Prostate gland (tissue), 2 donors: ENCODE results near the gene FAM200C. TPM values are rescaled to one million over a fixed set of nuclear protein-coding genes. Genes with fewer than 3 reads are reported as not detected.

Experiments used
- DNase-seq: peaks from one replicate; pipeline ENCODE4 v3.0.0-alpha.2; 2019; ENCODE audit warnings: low spot score
- H3K27ac ChIP-seq, 2 donors: fragments of 200-600 bp; sonication (generic); 2 replicates each; pipeline ENCODE4 v1.5.1; 2017 to 2019
- H3K27me3 ChIP-seq: fragments of 200-600 bp; sonication (generic); replicated peaks from 2 replicates; pipeline ENCODE4 v1.5.1; 2019; ENCODE audit not compliant: insufficient read depth
- H3K36me3 ChIP-seq, 2 donors: fragments of 200-600 bp; sonication (generic); 1 replicate in 1 of 2; 2 replicates in 1 of 2; pipeline versions ENCODE4 v1.5.1 to v1.8.1; 2017 to 2019
- H3K4me1 ChIP-seq: fragments of 200-600 bp; sonication (generic); replicated peaks from 2 replicates; pipeline ENCODE4 v1.5.1; 2019
- H3K4me3 ChIP-seq, 2 donors: fragments of 200-600 bp; sonication (generic); 2 replicates each; pipeline ENCODE4 v1.5.1; 2017 to 2019
- H3K9me3 ChIP-seq: fragments of 200-600 bp; sonication (generic); 2 replicates; pipeline ENCODE4 v1.5.1; 2017
- CTCF ChIP-seq, 4 experiments: fragments of 200-600 bp in 2 of 4; fragments of 450-650 bp in 2 of 4; sonication (generic) in 2 of 4; IDR thresholded peaks; 1 replicate in 3 of 4; 2 replicates in 1 of 4; pipeline ENCODE4 v1.5.1; 2016 to 2019; ENCODE audit warnings: antibody characterized with exemption in 4 of 4, mild to moderate bottlenecking in 2 of 4, moderate library complexity in 2 of 4
- POLR2A ChIP-seq: fragments of 450-650 bp; IDR thresholded peaks from one replicate; pipeline ENCODE4 v1.6.1; 2016; ENCODE audit warnings: antibody characterized with exemption, mild to moderate bottlenecking
- POLR2AphosphoS5 ChIP-seq: sonication (generic); formaldehyde crosslinking; IDR thresholded peaks from one replicate; pipeline ENCODE4 v1.6.1; 2017; ENCODE audit warnings: antibody characterized with exemption
- WGBS: methylation state at CpG from one replicate; pipeline ENCODE4 v1.1.5; 2018; 5-methylcytosine and 5-hydroxymethylcytosine counted together
- intact Hi-C: fragments of 100-400 bp; cut with DNase I; formaldehyde crosslinking; loops from one replicate; pipeline ENCODE4 v1.14.2; 2022
- total RNA-seq, 2 donors: library from RNA; depleted of rRNA; stranded (reverse); fragments of >200 nt; gene quantifications; one replicate each; pipeline ENCODE4 v1.1.0, GENCODE V29; 2016

The FAM200C gene
- total RNA-seq, 2 donors from 2014 or later = 6.3 to 8.6 TPM

- Histone ChIP-seq H3K27me3 (peaks cover 4% of the 10 kb centered on the region), H3K27ac (no peak overlapping the region), H3K4me1 (no peaks in the 10 kb centered on the region), H3K36me3 (no peaks in the 10 kb centered on the region), H3K4me3 (no peak overlapping the region), H3K9me3 (no peaks in the 10 kb centered on the region)
- TF ChIP-seq POLR2A = no peak
- no peak for TF ChIP-seq POLR2AphosphoS5
- TF ChIP-seq CTCF (IDR thresholded peaks at IDR 0.05) = no peak
- 31% methylated on average over 9 of the region's 9 CpGs for WGBS
- intact Hi-C loops = no loop called here
- no peak for DNase-seq
Observed at GRCh38 chr5:160434022-160434531, 34.2 kb upstream of the FAM200C start.

- Histone ChIP-seq H3K27ac (no peak overlapping the region), H3K4me1 (no peaks in the 10 kb centered on the region), H3K27me3 (peaks cover 4% of the 10 kb centered on the region), H3K4me3 (no peak overlapping the region), H3K36me3 (no peaks in the 10 kb centered on the region), H3K9me3 (no peaks in the 10 kb centered on the region)
- WGBS = 93% methylated on average over 7 of the region's 7 CpGs
- TF ChIP-seq POLR2AphosphoS5 (no peak), POLR2A (no peak), CTCF (IDR thresholded peaks at IDR 0.05) (no peak)
- intact Hi-C loops = no loop called here
- DNase-seq = no peak
Observed at GRCh38 chr5:160432787-160433186, 32.9 kb upstream of the FAM200C start.

DNA sequence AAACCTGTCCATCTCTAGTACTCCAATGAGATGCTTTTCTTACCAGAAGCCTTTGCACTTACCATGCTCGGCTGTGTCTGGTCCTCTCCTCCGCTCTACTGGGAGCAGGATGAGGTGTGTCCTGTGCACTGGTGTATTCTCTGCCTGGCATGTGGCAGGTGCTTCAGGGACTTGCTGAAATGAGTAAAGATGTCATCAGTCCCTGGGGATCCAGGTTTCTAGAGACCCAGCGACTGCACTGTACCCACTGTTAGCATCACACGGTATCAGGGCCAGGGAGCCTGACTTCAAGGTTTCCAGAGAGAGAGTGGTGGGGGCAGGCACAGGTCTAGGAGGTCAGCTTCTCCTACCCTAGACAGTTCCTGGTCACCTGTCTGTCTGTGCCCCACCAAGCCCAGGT lies 32.3 kb upstream of the FAM200C start:
- no peaks in the 10 kb centered on the region for H3K9me3 ChIP-seq
- 93% methylated on average over 4 of the region's 4 CpGs for WGBS
- TF ChIP-seq POLR2AphosphoS5 (no peak), CTCF (IDR thresholded peaks at IDR 0.05) (no peak), POLR2A (no peak)
- no peak for DNase-seq
- H3K27me3 ChIP-seq = peaks cover 4% of the 10 kb centered on the region
- intact Hi-C loops = no loop called here
- H3K27ac ChIP-seq = no peak overlapping the region
- H3K4me1 ChIP-seq = no peaks in the 10 kb centered on the region
- H3K4me3 ChIP-seq = no peak overlapping the region
- H3K36me3 ChIP-seq = no peaks in the 10 kb centered on the region

GRCh38 chr5:160427607-160428006 lies 27.8 kb upstream of the FAM200C start:
- 94% methylated on average over 4 of the region's 4 CpGs for WGBS
- H3K36me3 ChIP-seq = no peaks in the 10 kb centered on the region
- intact Hi-C loops = no loop called here
- no peak overlapping the region for H3K27ac ChIP-seq
- TF ChIP-seq CTCF (IDR thresholded peaks at IDR 0.05) (no peak), POLR2AphosphoS5 (no peak), POLR2A (no peak)
- H3K9me3 ChIP-seq = no peaks in the 10 kb centered on the region
- H3K4me3 ChIP-seq = no peak overlapping the region
- H3K27me3 ChIP-seq = no peaks in the 10 kb centered on the region
- no peak for DNase-seq
- H3K4me1 ChIP-seq = no peaks in the 10 kb centered on the region

DNA sequence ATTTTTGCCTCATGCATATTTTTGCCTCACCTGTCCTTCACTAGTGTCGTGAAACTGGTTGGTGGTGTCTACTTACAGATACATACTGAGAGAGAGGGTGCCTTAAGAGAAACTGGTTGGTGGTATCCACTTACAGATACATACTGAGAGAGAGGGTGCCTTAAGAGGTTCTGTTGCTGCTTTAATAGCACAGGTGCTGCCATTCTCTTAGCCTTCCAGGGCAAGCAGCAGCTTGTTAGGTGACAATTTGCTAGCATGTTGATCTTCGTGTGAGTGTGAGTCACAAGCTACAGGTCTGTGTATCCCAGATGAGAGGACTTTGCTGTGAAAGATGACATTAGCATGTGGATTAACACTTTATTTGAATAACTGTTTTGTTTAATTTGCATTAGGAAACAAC lies 23.2 kb upstream of the FAM200C start:
- no peak overlapping the region for H3K4me3 ChIP-seq
- no peaks in the 10 kb centered on the region for H3K9me3 ChIP-seq
- no peaks in the 10 kb centered on the region for H3K36me3 ChIP-seq
- peak; percentile 51 for TF ChIP-seq POLR2AphosphoS5
- no peak for TF ChIP-seq CTCF (IDR thresholded peaks at IDR 0.05)
- no peak for TF ChIP-seq POLR2A
- H3K27ac ChIP-seq = peak overlapping the region in 1 of 2 donors; percentile 71
- H3K4me1 ChIP-seq = no peaks in the 10 kb centered on the region
- no peaks in the 10 kb centered on the region for H3K27me3 ChIP-seq
- intact Hi-C loops = no loop called here
- WGBS = 22% methylated on average over 2 of the region's 2 CpGs
- DNase-seq = peak; percentile 59
